Activated CD4-positive, alpha-beta T cell treated with anti-CD3 and anti-CD28 coated beads for 36 hours (primary cell): ENCODE results near the gene ADAMTS12. TPM values are rescaled to one million over a fixed set of nuclear protein-coding genes. Genes with fewer than 3 reads are reported as not detected.
"Not testable (repeated sequence)": the region's sequence is repeated elsewhere in the genome, so short reads cannot be mapped to it uniquely, and the experiment has no call there.

Experiments used
- ATAC-seq: fragments of 200-7000 bp; cut with Tn5 transposase; one replicate; pipeline ENCODE4 v1.10.0; 2021; ENCODE audit warnings: mild to moderate bottlenecking, moderate library complexity
- CTCF ChIA-PET: fragments of 350-600 bp; sonication (Branson Sonifier 250); formaldehyde crosslinking; loops from one replicate; lab custom pipeline; 2021; ENCODE audit warnings: antibody characterized with exemption; lab: Charles Lee
- POLR2A ChIA-PET: fragments of 350-600 bp; sonication (Branson Sonifier 250); formaldehyde crosslinking; loops from one replicate; lab custom pipeline; 2021; ENCODE audit warnings: antibody characterized with exemption, inconsistent platforms; lab: Charles Lee
- DNase-seq: peaks from one replicate; pipeline ENCODE4 v3.0.0-alpha.2; 2020
- H3K27ac Mint-ChIP-seq: one replicate; pipeline ENCODE4 v1.8.0; 2021; ENCODE audit warnings: mixed read lengths
- H3K27me3 Mint-ChIP-seq: one replicate; pipeline ENCODE4 v1.8.0; 2021; ENCODE audit warnings: mixed read lengths
- H3K36me3 Mint-ChIP-seq: one replicate; pipeline ENCODE4 v1.8.0; 2021; ENCODE audit warnings: low read depth, mixed read lengths
- H3K4me1 Mint-ChIP-seq: one replicate; pipeline ENCODE4 v1.8.0; 2021; ENCODE audit warnings: mixed read lengths
- H3K4me3 Mint-ChIP-seq: one replicate; pipeline ENCODE4 v1.8.0; 2021; ENCODE audit warnings: mild to moderate bottlenecking, moderate library complexity, mixed read lengths
- H3K9me3 Mint-ChIP-seq: one replicate; pipeline ENCODE4 v1.8.0; 2021; ENCODE audit warnings: low read depth, mixed read lengths
- intact Hi-C, 2 experiments: fragments of 100-400 bp; cut with DNase I in 1 of 2; cut with micrococcal nuclease in 1 of 2; formaldehyde crosslinking; loops; one replicate each; pipeline versions ENCODE4 v1.14.2 to v1.15.1; 2022 to 2024; cut with DNase I, micrococcal nuclease
- total RNA-seq, 2 experiments: library from RNA; stranded (reverse); gene quantifications; one replicate each; pipeline ENCODE4 v1.2.3, GENCODE V29; 2021

Gene ADAMTS12
- total RNA-seq, 2 experiments from 2014 or later: not detected

DNA sequence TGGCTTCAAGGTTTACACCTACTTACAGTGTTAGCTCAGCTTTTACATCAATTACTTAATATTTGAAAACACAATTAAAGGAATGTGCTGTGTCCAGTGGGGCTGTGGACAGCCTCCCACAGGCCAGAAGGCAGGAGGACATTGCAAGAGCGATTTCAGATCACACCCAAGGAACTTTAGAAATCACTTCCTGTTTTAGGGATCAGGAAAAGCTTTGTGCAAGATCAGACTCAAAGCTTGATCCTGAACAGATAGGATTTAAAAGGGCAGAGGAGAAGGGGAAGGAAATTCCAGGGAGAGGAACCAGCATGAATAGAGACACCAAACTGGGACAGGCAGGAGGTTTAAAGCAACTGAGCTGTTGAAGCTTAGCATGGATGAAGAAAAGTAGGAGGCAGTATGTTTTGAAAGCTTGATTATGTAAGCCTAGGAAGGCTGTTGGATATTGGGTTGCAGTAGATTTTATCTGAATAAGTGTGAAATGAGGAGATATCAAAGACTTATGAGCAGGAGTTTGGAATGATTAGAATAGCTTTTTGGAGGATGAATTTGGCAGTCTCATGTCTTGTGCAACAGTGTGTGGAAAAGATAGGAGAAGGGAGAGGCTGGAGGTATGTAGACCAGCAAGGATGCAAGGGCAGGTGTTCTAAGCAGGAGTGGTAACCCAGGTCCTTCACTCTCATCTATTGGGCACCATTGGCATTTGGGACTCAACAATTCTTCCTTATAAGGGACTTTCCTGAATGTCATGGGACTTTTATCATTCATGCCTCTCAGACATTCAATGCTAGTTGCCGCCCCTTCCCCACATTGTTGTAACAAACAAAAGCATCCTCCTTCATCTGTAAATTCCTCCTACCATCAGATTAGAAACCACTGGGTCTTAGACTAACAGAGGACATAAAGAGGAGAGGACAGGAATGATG, 327.5 kb downstream of the ADAMTS12 start:
- no peak overlapping the region for H3K4me3 Mint-ChIP-seq
- CTCF ChIA-PET: no interaction called here
- no peaks in the 10 kb centered on the region for H3K36me3 Mint-ChIP-seq
- intact Hi-C loops: no loop called here
- H3K4me1 Mint-ChIP-seq: no peaks in the 10 kb centered on the region
- no peak overlapping the region for H3K27ac Mint-ChIP-seq
- H3K27me3 Mint-ChIP-seq: peaks cover 3% of the 10 kb centered on the region
- ATAC-seq (no peak), DNase-seq (no peak)
- no peaks in the 10 kb centered on the region for H3K9me3 Mint-ChIP-seq
- POLR2A ChIA-PET: no interaction called here

DNA sequence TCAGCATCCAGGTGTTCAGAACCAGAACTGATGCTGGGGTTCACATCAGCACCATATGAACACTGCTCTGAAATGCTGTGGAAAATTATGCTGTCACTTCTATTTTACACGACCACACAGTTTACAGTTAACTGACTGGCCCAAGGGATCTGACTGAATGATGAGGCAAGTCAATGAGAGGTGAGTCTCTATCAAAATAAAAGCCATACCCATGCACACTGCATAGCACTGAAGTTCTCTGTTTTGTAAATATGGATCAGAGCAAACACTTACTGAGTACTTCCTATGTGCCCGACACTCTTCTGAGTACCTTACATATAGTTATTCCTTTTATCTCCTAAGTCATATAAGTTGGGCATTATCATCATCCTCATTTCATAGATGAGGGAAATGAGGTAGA, 328.3 kb downstream of the ADAMTS12 start:
- intact Hi-C loops: no loop called here
- Mint-ChIP-seq H3K4me1 (no peaks in the 10 kb centered on the region), H3K27ac (no peak overlapping the region), H3K27me3 (peaks cover 3% of the 10 kb centered on the region), H3K4me3 (no peak overlapping the region), H3K9me3 (no peaks in the 10 kb centered on the region), H3K36me3 (no peaks in the 10 kb centered on the region)
- ATAC-seq (no peak), DNase-seq (no peak)
- ChIA-PET POLR2A (no interaction called here), CTCF (no interaction called here)

DNA sequence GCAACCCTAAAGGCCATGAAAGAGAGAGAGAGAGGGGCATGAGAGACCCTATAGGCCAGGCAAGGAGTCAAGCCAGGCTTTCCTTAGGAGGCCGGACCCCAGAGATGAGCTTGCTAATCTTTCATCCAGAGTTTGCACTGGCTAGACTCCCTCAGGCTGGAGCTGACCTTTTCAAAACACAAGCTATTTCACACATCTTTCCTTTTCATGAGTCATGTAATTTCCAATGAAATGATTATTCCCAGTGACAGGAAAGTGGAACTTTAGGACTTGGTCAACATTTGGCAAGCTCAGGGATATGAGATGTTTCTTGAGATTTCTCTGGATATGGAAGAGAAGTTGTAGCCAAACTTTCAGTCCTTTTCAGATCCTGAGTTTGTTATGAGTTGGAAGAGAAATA, 333.3 kb downstream of the ADAMTS12 start:
- H3K4me3 Mint-ChIP-seq: no peak overlapping the region
- ATAC-seq (no peak), DNase-seq (no peak)
- no peaks in the 10 kb centered on the region for H3K27me3 Mint-ChIP-seq
- intact Hi-C loops: no loop called here
- no peaks in the 10 kb centered on the region for H3K36me3 Mint-ChIP-seq
- no peak overlapping the region for H3K27ac Mint-ChIP-seq
- ChIA-PET CTCF (no interaction called here), POLR2A (no interaction called here)
- H3K9me3 Mint-ChIP-seq: no peaks in the 10 kb centered on the region
- H3K4me1 Mint-ChIP-seq: no peaks in the 10 kb centered on the region

DNA sequence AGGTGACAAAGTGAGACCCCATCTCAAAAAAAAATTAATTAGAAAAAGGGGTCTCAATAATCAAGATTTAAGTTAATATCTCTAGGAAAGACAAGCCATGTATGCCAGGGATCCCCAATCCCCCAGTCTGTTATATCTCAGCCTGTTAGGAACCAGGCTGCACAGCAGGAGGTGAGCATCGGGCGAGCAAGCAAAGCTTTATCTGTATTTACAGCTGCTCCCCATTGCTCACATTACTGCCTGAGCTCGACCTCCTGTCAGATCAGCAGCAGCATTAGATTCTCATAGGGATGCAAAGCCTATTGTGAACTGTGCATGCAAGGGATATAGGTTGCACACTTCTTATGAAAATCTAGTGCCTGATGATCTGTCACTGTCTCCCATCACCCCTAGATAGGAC, 334.2 kb downstream of the ADAMTS12 start:
- no peaks in the 10 kb centered on the region for H3K4me1 Mint-ChIP-seq
- no peak overlapping the region for H3K27ac Mint-ChIP-seq
- POLR2A ChIA-PET: no interaction called here
- DNase-seq (no peak), ATAC-seq (no peak)
- intact Hi-C loops: no loop called here
- H3K4me3 Mint-ChIP-seq: no peak overlapping the region
- H3K36me3 Mint-ChIP-seq: no peaks in the 10 kb centered on the region
- CTCF ChIA-PET: no interaction called here
- no peaks in the 10 kb centered on the region for H3K9me3 Mint-ChIP-seq
- H3K27me3 Mint-ChIP-seq: no peaks in the 10 kb centered on the region

DNA sequence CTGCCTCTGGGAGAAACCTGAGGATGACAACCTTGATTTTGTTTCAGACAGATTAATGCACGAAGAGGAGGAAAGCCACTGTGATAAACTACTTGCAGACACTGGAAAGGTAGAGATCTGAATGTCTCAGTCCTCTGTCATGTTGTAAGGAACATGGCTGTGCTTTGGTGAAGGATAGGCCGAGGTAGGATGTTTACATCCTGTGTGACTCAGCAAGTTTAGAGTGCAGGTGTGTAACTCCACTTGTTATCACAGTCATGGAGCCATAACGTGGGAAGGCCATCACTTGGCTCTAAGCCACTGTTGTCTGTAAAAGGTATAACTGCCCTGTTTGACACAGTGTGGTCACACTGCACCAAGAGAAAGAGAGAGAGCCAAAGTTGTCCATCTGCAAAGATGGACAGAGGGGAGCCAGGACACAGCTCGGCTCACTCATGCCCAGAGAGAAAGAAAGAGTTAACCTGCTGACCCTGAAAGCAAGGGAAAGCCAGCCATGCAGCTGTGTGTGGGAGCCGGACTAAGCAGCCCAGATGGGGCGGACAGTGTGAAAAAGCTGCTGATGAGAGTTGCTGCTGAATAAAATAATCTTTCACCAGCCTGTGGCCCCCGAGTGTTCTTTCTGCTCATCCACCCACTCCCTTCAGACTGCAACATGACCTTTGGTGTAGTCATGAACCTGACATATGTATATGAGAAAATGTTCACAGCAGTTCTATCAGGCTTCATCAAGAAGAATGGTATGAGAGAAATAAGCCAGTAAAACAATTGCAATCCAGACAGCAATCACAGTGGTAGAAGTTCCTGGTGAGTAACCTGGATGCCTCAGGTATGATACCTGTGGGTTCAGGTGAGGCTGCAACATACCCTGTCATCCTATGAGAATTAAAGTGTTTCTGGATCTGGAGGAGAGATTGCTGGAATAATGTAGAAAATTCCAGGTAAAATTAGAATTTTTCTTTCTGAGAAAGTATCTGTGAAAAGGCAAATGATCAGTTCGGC, 335.2 kb downstream of the ADAMTS12 start:
- Mint-ChIP-seq H3K9me3 (no peaks in the 10 kb centered on the region), H3K27ac (no peak overlapping the region), H3K27me3 (no peaks in the 10 kb centered on the region), H3K4me3 (no peak overlapping the region), H3K4me1 (no peaks in the 10 kb centered on the region), H3K36me3 (no peaks in the 10 kb centered on the region)
- ATAC-seq: no peak
- ChIA-PET CTCF (no interaction called here), POLR2A (no interaction called here)
- DNase-seq: no peak
- intact Hi-C loops: no loop called here

DNA sequence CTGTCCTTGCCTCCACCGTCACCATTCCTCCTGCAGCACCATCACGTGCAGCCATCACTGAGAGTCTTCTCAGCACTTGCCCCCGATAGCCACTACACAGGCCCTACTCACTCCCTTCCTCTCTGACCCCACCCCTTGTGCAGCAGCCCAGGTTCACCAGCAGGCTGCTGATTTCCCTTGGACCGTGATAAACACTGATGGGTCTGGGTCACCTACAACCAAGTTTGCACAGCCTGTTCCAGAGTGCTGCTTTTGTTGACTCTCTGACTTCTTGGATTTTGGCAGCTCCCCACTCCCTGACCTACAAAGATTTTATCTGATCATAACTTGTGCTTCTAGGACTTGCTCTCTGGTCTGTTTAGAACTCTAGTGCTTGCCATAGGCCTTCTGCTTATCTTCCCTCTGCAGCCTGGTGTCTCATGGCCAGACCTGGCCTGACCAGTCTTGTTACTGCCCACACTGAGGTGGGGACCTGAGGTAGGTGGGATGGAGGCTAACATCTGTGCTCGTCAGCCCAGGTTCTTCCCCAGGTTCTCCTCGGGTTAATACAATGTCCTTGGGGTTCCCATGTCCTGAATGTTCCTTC, 341.7 kb downstream of the ADAMTS12 start:
- no peak for ATAC-seq
- DNase-seq: no peak
- H3K27ac Mint-ChIP-seq: no peak overlapping the region
- no peaks in the 10 kb centered on the region for H3K4me1 Mint-ChIP-seq
- H3K4me3 Mint-ChIP-seq: no peak overlapping the region
- no peaks in the 10 kb centered on the region for H3K9me3 Mint-ChIP-seq
- H3K27me3 Mint-ChIP-seq: peaks cover 10% of the 10 kb centered on the region
- no peaks in the 10 kb centered on the region for H3K36me3 Mint-ChIP-seq
- ChIA-PET POLR2A (no interaction called here), CTCF (interaction anchor here (0.8 kb wide), 1 partner anchor 32 kb away, joined by 4 read pairs; no protein-coding TSS in a partner anchor)
- intact Hi-C loops: no loop called here

DNA sequence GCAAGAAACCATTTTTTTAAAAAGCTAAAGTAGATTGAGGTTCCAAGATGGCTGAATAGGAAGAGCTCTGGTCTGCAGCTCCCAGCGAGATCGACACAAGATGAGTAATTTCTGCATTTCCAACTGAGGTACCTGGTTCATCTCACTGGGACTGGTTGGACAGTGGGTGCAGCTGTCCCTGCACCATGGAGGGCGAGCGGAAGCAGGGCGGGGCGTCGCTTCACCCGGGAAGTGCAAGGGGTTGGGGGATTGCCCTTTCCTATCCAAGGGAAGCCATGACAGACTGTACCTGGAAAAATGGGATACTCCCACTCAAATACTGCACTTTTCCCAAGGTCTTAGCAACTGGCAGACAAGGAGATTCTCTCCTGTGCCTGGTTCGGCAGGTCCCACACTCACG, 352.0 kb downstream of the ADAMTS12 start:
- ATAC-seq, POLR2A ChIA-PET, H3K27ac Mint-ChIP-seq, H3K4me1 Mint-ChIP-seq, H3K9me3 Mint-ChIP-seq, DNase-seq, H3K36me3 Mint-ChIP-seq, H3K4me3 Mint-ChIP-seq, intact Hi-C loops: not testable (repeated sequence)
- H3K27me3 Mint-ChIP-seq: peaks cover 16% of the 10 kb centered on the region
- CTCF ChIA-PET: interaction anchor here (0.5 kb wide), 1 partner anchor 95 kb away, joined by 3 read pairs; no protein-coding TSS in a partner anchor

DNA sequence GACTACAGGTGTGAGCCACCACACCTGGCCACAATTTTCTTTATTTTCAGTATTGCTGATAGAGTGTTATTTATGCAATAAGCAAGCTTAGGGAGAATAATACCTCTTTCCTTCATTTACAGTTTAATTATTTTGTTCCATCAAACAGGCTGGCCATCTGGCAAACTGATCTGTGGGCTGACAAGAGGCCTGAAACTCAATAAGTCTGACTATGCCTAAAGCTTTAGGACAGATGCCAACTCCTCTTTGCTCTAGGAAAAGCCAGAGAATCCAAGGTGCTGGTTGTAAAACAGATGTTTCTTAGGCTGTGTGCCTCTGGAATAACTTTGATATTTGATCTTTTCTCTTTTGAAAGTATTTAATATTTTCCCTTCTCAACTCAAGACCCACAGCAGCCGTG, 352.6 kb downstream of the ADAMTS12 start:
- H3K36me3 Mint-ChIP-seq: no peaks in the 10 kb centered on the region
- no peaks in the 10 kb centered on the region for H3K9me3 Mint-ChIP-seq
- H3K27me3 Mint-ChIP-seq: peaks cover 16% of the 10 kb centered on the region
- H3K27ac Mint-ChIP-seq: no peak overlapping the region
- POLR2A ChIA-PET: no interaction called here
- H3K4me1 Mint-ChIP-seq: no peaks in the 10 kb centered on the region
- CTCF ChIA-PET: no interaction called here
- no peak overlapping the region for H3K4me3 Mint-ChIP-seq
- ATAC-seq: no peak
- intact Hi-C loops: no loop called here
- DNase-seq: no peak

DNA sequence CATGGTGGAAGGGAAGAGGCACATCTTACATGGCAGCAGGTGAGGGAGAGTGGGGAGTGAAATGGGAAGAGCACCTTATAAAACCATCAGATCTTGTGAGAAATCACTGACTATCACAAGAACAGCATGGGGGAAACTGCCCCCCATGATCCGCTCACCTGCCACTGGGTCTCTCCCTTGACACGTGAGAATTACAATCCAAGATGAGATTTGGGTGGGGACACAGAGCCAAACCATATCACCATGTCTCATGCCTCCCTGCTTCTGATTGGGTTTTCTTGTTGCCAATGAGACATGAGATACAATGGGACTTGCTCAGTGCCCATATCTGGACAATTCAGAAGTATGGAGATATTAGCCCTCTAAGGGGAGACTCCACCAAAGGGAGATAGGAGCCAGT, 353.6 kb downstream of the ADAMTS12 start:
- intact Hi-C loops: no loop called here
- Mint-ChIP-seq H3K4me3 (no peak overlapping the region), H3K36me3 (no peaks in the 10 kb centered on the region), H3K27me3 (peaks cover 16% of the 10 kb centered on the region), H3K9me3 (no peaks in the 10 kb centered on the region), H3K27ac (no peak overlapping the region), H3K4me1 (no peaks in the 10 kb centered on the region)
- ChIA-PET POLR2A (no interaction called here), CTCF (no interaction called here)
- ATAC-seq: no peak
- no peak for DNase-seq

DNA sequence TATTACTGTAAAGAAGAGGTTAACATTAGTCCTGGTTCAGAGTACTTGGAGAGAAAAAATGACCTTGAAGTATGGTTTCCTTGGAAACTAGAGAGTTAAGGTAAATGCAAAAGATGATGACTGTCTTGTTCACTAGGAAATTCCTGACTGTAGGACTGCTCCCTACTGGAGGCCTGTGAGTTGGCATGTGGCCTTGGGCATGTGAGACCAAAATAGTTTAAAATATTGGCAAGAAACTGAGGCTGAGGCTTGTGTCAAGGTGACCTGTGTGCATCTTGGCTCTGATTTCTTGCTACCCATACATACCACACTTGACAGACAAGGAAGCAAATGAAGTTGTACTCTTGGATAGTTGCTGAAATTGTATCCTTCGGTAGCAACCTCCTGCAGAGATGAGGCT, 354.6 kb downstream of the ADAMTS12 start:
- DNase-seq: no peak
- ATAC-seq: no peak
- CTCF ChIA-PET: no interaction called here
- no peaks in the 10 kb centered on the region for H3K4me1 Mint-ChIP-seq
- POLR2A ChIA-PET: no interaction called here
- H3K27me3 Mint-ChIP-seq: peaks cover 11% of the 10 kb centered on the region
- intact Hi-C loops: no loop called here
- no peaks in the 10 kb centered on the region for H3K9me3 Mint-ChIP-seq
- no peak overlapping the region for H3K4me3 Mint-ChIP-seq
- H3K36me3 Mint-ChIP-seq: no peaks in the 10 kb centered on the region
- H3K27ac Mint-ChIP-seq: no peak overlapping the region

DNA sequence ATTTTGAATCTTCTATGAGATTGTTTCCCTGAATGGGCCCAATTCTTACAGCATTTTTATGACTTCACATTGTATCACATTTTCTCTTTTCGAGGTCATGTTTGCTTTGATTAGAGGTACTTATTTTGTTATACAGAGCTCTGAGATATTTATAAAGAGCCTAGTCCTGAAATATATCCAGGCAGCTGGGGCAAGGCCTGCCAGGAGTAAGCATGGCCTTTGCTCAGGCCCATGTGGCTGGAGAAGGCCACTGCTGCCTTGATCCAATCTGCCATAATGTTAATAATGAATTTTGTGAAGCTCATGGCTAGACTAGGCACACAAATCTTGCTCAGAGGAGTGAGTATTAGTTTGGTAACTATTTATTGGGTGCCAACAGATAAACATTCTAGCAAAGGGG, 355.0 kb downstream of the ADAMTS12 start:
- Mint-ChIP-seq H3K27me3 (peaks cover 11% of the 10 kb centered on the region), H3K4me3 (no peak overlapping the region), H3K4me1 (no peaks in the 10 kb centered on the region), H3K36me3 (no peaks in the 10 kb centered on the region), H3K27ac (no peak overlapping the region), H3K9me3 (no peaks in the 10 kb centered on the region)
- no peak for ATAC-seq
- intact Hi-C loops: no loop called here
- DNase-seq: no peak
- ChIA-PET CTCF (no interaction called here), POLR2A (no interaction called here)
